Sigmoid colon (tissue), 7 donors: Measurements from ENCODE around the gene ABCB8. TPM values are rescaled to one million over a fixed set of nuclear protein-coding genes. Genes with fewer than 3 reads are reported as not detected.

Experiments used
- DNase-seq: peaks from one replicate; pipeline ENCODE4 v3.0.0-alpha.2; 2019
- H3K27ac ChIP-seq, 4 donors: fragments of 200-600 bp; sonication (generic); one replicate each; pipeline ENCODE4 v1.5.1; 2016 to 2019; ENCODE audit warnings: mild to moderate bottlenecking in 1 of 4
- H3K27me3 ChIP-seq, 3 donors: fragments of 200-600 bp; sonication (generic); one replicate each; pipeline ENCODE4 v1.5.1; 2019; ENCODE audit warnings: mild to moderate bottlenecking in 1 of 3
- H3K36me3 ChIP-seq, 4 donors: fragments of 200-600 bp; sonication (generic); one replicate each; pipeline ENCODE4 v1.5.1; 2016 to 2019
- H3K4me1 ChIP-seq, 4 donors: fragments of 200-600 bp; sonication (generic); one replicate each; pipeline ENCODE4 v1.5.1; 2017 to 2019
- H3K4me3 ChIP-seq, 4 donors: fragments of 200-600 bp; sonication (generic); one replicate each; pipeline ENCODE4 v1.5.1; 2017 to 2019; ENCODE audit warnings: mild to moderate bottlenecking in 2 of 4, moderate library complexity in 1 of 4
- H3K9me3 ChIP-seq, 4 donors: fragments of 200-600 bp in 3 of 4; sonication (generic) in 3 of 4; one replicate each; pipeline versions ENCODE4 v1.5.1 to v1.6.1; 2013 to 2019
- CTCF ChIP-seq, 4 experiments: fragments of 450-650 bp in 3 of 4; fragments of 200-600 bp in 1 of 4; IDR thresholded peaks; one replicate each; pipeline ENCODE4 v1.5.1; 2016 to 2019; ENCODE audit warnings: antibody characterized with exemption in 4 of 4, mild to moderate bottlenecking in 3 of 4, moderate library complexity in 2 of 4
- EP300 ChIP-seq, 4 donors: sonication (generic); formaldehyde crosslinking; IDR thresholded peaks; one replicate each; pipeline ENCODE4 v1.6.1; 2017; ENCODE audit warnings: antibody characterized with exemption in 4 of 4
- POLR2A ChIP-seq, 2 donors: fragments of 450-650 bp; IDR thresholded peaks; one replicate each; pipeline ENCODE4 v1.6.1; 2016; ENCODE audit warnings: antibody characterized with exemption in 2 of 2, mild to moderate bottlenecking in 2 of 2, moderate library complexity in 2 of 2
- POLR2AphosphoS5 ChIP-seq, 4 donors: sonication (generic); formaldehyde crosslinking; IDR thresholded peaks; one replicate each; pipeline ENCODE4 v1.6.1; 2017; ENCODE audit warnings: antibody characterized with exemption in 4 of 4
- WGBS, 2 donors: extraction: QIAGEN DNeasy Blood & Tissue Kit; methylation state at CpG; one replicate each; pipeline ENCODE4 v1.1.7; 2013; 5-methylcytosine and 5-hydroxymethylcytosine counted together
- intact Hi-C: fragments of 100-400 bp; cut with DNase I; formaldehyde crosslinking; loops from one replicate; pipeline ENCODE4 v1.15.1; 2023
- polyA plus RNA-seq, 3 donors: library from polyadenylated mRNA; stranded (reverse); fragments of 200-250 nt; gene quantifications; one replicate each; pipeline ENCODE4 v1.2.3, GENCODE V29; 2013
- total RNA-seq, 4 donors: library from RNA; depleted of rRNA; stranded (reverse); fragments of >200 nt; gene quantifications; one replicate each; pipeline ENCODE4 v1.1.0, GENCODE V29; 2016
- donor health status: healthy with polysubstance abuse.
- donor health status: Bipolar disorder and iron deficiency.
- donor health status: healthy.

ABCB8 gene
- total and polyA plus RNA-seq, 7 donors, result 3.0 to 32.8 (median 18.3) TPM

GRCh38 chr7:151058781-151059366, 30.6 kb downstream of the ABCB8 start:
- Histone ChIP-seq H3K4me1 (peaks cover 0 to 62% (median 56%) of the 10 kb centered on the region in 4 donors), H3K27ac (peak overlapping the region; percentile 86 to 96 (median 93)), H3K36me3 (peaks cover 0 to 11% (median 0%) of the 10 kb centered on the region in 4 donors), H3K27me3 (no peaks in the 10 kb centered on the region), H3K4me3 (peak overlapping the region; percentile 68 to 91 (median 78)), H3K9me3 (no peaks in the 10 kb centered on the region)
- WGBS, 2 donors, result 5 to 9% methylated on average over 18 of the region's 18 CpGs
- no peak for DNase-seq
- no peak for TF ChIP-seq EP300 (IDR thresholded peaks at IDR 0.05)
- no peak for TF ChIP-seq CTCF (IDR thresholded peaks at IDR 0.05)
- TF ChIP-seq POLR2A (IDR thresholded peaks at IDR 0.05), result no peak
- no peak for TF ChIP-seq POLR2AphosphoS5 (IDR thresholded peaks at IDR 0.05)
- intact Hi-C loops, result loop anchor here (1.0 to 2.0 kb wide), 4 partner anchors 22 to 52 kb away; partner anchors contain the start of genes ABCB8 and AGAP3

- intact Hi-C loops, result loop anchor here (1.0 to 2.0 kb wide), 4 partner anchors 22 to 51 kb away; partner anchors contain the start of genes ABCB8 and AGAP3
- DNase-seq, result peak; percentile 94
- peaks cover 0 to 11% (median 3%) of the 10 kb centered on the region in 4 donors for H3K36me3 ChIP-seq
- H3K27ac ChIP-seq, result peak within 1 kb of the TSS; percentile 86 to 96 (median 93)
- peaks cover 0 to 63% (median 56%) of the 10 kb centered on the region in 4 donors for H3K4me1 ChIP-seq
- peak; percentile 34 to 85 (median 61) for TF ChIP-seq POLR2AphosphoS5 (IDR thresholded peaks at IDR 0.05)
- TF ChIP-seq CTCF (IDR thresholded peaks at IDR 0.05), result peak in 2 of 4 experiments; percentile 16 to 57
- TF ChIP-seq POLR2A (IDR thresholded peaks at IDR 0.05), result peak; percentile 17 to 21
- no peak for TF ChIP-seq EP300 (IDR thresholded peaks at IDR 0.05)
- H3K9me3 ChIP-seq, result no peaks in the 10 kb centered on the region
- peak within 1 kb of the TSS; percentile 68 to 91 (median 78) for H3K4me3 ChIP-seq
- no peaks in the 10 kb centered on the region for H3K27me3 ChIP-seq
- 1% methylated on average over 75 of the region's 75 CpGs for WGBS, 2 donors
These were observed 31.3 kb downstream of the ABCB8 start, which contains the start of gene SLC4A2 for GRCh38 chr7:151059367-151060112. Gene SLC4A2 (plus strand): TSS chr7:151059589. CDS start chr7:151061988, 2,399 bp downstream.

GRCh38 chr7:151060113-151060415, 31.8 kb downstream of the ABCB8 start:
- Histone ChIP-seq H3K4me1 (peaks cover 0 to 63% (median 56%) of the 10 kb centered on the region in 4 donors), H3K9me3 (no peaks in the 10 kb centered on the region), H3K4me3 (peak overlapping the region; percentile 68 to 91 (median 78)), H3K27me3 (no peaks in the 10 kb centered on the region), H3K27ac (peak overlapping the region; percentile 86 to 96 (median 93)), H3K36me3 (peaks cover 0 to 16% (median 8%) of the 10 kb centered on the region in 4 donors)
- intact Hi-C loops, result no loop called here
- 1 to 4% methylated on average over 17 of the region's 17 CpGs for WGBS, 2 donors
- TF ChIP-seq POLR2AphosphoS5 (IDR thresholded peaks at IDR 0.05), result no peak
- no peak for DNase-seq

GRCh38 chr7:151060416-151061212, 32.4 kb downstream of the ABCB8 start:
- Histone ChIP-seq H3K27me3 (no peaks in the 10 kb centered on the region), H3K27ac (peak overlapping the region; percentile 86 to 96 (median 93)), H3K36me3 (peaks cover 0 to 22% (median 12%) of the 10 kb centered on the region in 4 donors), H3K9me3 (no peaks in the 10 kb centered on the region), H3K4me3 (peak overlapping the region; percentile 68 to 91 (median 78)), H3K4me1 (peaks cover 0 to 63% (median 56%) of the 10 kb centered on the region in 4 donors)
- WGBS, 2 donors, result 8 to 17% methylated on average over 21 of the region's 21 CpGs
- DNase-seq, result peak; percentile 82
- intact Hi-C loops, result no loop called here
- TF ChIP-seq POLR2AphosphoS5 (IDR thresholded peaks at IDR 0.05), result peak; percentile 24 to 64 (median 45)
- no peak for TF ChIP-seq CTCF (IDR thresholded peaks at IDR 0.05)
- peak in 1 of 4 donors; percentile 24 for TF ChIP-seq EP300 (IDR thresholded peaks at IDR 0.05)
